ENCODE measurements around the gene FER1L5.

FER1L5 gene

GRCh38 chr2:96739633-96740428, 97.3 kb downstream of the FER1L5 start, which contains the start of gene LMAN2L:
LMAN2L (minus strand) TSS chr2:96740064; CDS start chr2:96740040, 24 bp downstream.
- peak; percentile 74 for DNase-seq (ENCODE audit: low read depth)

- no peak for DNase-seq (ENCODE audit: low read depth)
Measured at GRCh38 chr2:96747061-96747617, 104.6 kb downstream of the FER1L5 start.

GRCh38 chr2:96751800-96752199, 109.2 kb downstream of the FER1L5 start:
- no peak for DNase-seq (ENCODE audit: low read depth)

- DNase-seq (ENCODE audit: low read depth): no peak
Measured at GRCh38 chr2:96753661-96754282, 111.2 kb downstream of the FER1L5 start.

GRCh38 chr2:96754317-96754716, 111.8 kb downstream of the FER1L5 start:
- DNase-seq (ENCODE audit: low read depth): no peak
